H9 (cell line): ENCODE results near the gene RGR. TPM values are rescaled to one million over a fixed set of nuclear protein-coding genes. Genes with fewer than 3 reads are reported as not detected.

ENCODE experiments used
- DNase-seq: peaks from one replicate; pipeline ENCODE4 v3.0.0-alpha.2; 2017
- H2AFZ ChIP-seq: one replicate; pipeline ENCODE4 v1.6.1; 2013; ENCODE audit warnings: mild to moderate bottlenecking, low read length, control low read depth, moderate library complexity
- H2AK5ac ChIP-seq: 2 replicates; pipeline ENCODE4 v1.6.1; 2013; ENCODE audit warnings: low read length, control low read depth, mixed read lengths; ENCODE audit not compliant: insufficient read length
- H2BK120ac ChIP-seq: one replicate; pipeline ENCODE4 v1.6.1; 2013; ENCODE audit warnings: low read depth, mild to moderate bottlenecking, low read length, control low read depth, inconsistent platforms; ENCODE audit not compliant: poor library complexity, severe bottlenecking
- H2BK12ac ChIP-seq: 2 replicates; pipeline ENCODE4 v1.6.1; 2013; ENCODE audit warnings: low read length, control low read depth, mixed read lengths, low read depth; ENCODE audit not compliant: insufficient read length
- H2BK15ac ChIP-seq: 2 replicates; pipeline ENCODE4 v1.6.1; 2013; ENCODE audit warnings: low read depth, low read length, control low read depth
- H2BK20ac ChIP-seq: one replicate; pipeline ENCODE4 v1.6.1; 2013; ENCODE audit warnings: low read depth, mild to moderate bottlenecking, low read length, control low read depth, inconsistent platforms; ENCODE audit not compliant: poor library complexity, severe bottlenecking
- H2BK5ac ChIP-seq: 2 replicates; pipeline ENCODE4 v1.6.1; 2013; ENCODE audit warnings: low read length, control low read depth, mixed read lengths; ENCODE audit not compliant: insufficient read length
- H3K14ac ChIP-seq: 2 replicates; pipeline ENCODE4 v1.6.1; 2013; ENCODE audit warnings: low read length, control low read depth; ENCODE audit not compliant: insufficient read depth
- H3K18ac ChIP-seq: 2 replicates; pipeline ENCODE4 v1.6.1; 2013; ENCODE audit warnings: low read depth, mild to moderate bottlenecking, mixed read lengths, low read length, control low read depth; ENCODE audit not compliant: insufficient read length
- H3K23ac ChIP-seq: 2 replicates; pipeline ENCODE4 v1.6.1; 2013; ENCODE audit warnings: low read length, control low read depth, mixed read lengths, low read depth; ENCODE audit not compliant: insufficient read length
- H3K23me2 ChIP-seq: 2 replicates; pipeline ENCODE4 v1.6.1; 2013; ENCODE audit warnings: low read depth, mild to moderate bottlenecking, mixed read lengths, low read length, control low read depth; ENCODE audit not compliant: insufficient read length, poor library complexity, severe bottlenecking
- H3K27ac ChIP-seq: 2 replicates; pipeline ENCODE4 v1.5.1; 2013; ENCODE audit warnings: low read length, control low read depth, mixed read lengths, low read depth; ENCODE audit not compliant: insufficient read length
- H3K27me3 ChIP-seq: 2 replicates; pipeline ENCODE4 v1.6.1; 2013; ENCODE audit warnings: low read length, control low read depth, inconsistent platforms; ENCODE audit not compliant: insufficient read depth
- H3K4ac ChIP-seq: 2 replicates; pipeline ENCODE4 v1.6.1; 2013; ENCODE audit warnings: low read depth, mild to moderate bottlenecking, control low read depth, inconsistent platforms, low read length, moderate library complexity
- H3K4me1 ChIP-seq: 2 replicates; pipeline ENCODE4 v1.6.1; 2013; ENCODE audit warnings: low read length, control low read depth, inconsistent platforms; ENCODE audit not compliant: insufficient read depth
- H3K4me2 ChIP-seq: 2 replicates; pipeline ENCODE4 v1.6.1; 2013; ENCODE audit warnings: low read length, control low read depth, mixed read lengths; ENCODE audit not compliant: insufficient read length, insufficient read depth
- H3K56ac ChIP-seq: 2 replicates; pipeline ENCODE4 v1.6.1; 2013; ENCODE audit warnings: low read depth, mild to moderate bottlenecking, mixed read lengths, low read length, control low read depth; ENCODE audit not compliant: insufficient read length
- H3K79me1 ChIP-seq: 2 replicates; pipeline ENCODE4 v1.6.1; 2013; ENCODE audit warnings: low read depth, mild to moderate bottlenecking, moderate library complexity, low read length, control low read depth, inconsistent platforms; ENCODE audit not compliant: insufficient read depth, poor library complexity, severe bottlenecking
- H3K79me2 ChIP-seq: 2 replicates; pipeline ENCODE4 v1.6.1; 2013; ENCODE audit warnings: low read length, control low read depth, inconsistent platforms; ENCODE audit not compliant: insufficient read depth
- H3K9ac ChIP-seq: 2 replicates; pipeline ENCODE4 v1.6.1; 2013; ENCODE audit warnings: low read length, control low read depth, mixed read lengths; ENCODE audit not compliant: insufficient read length; ENCODE audit errors: extremely low read depth
- H3K9me3 ChIP-seq: one replicate; pipeline ENCODE4 v1.6.1; 2013; ENCODE audit warnings: low read depth, low read length, inconsistent platforms; ENCODE audit not compliant: control insufficient read depth
- H3T11ph ChIP-seq: one replicate; pipeline ENCODE4 v1.6.1; 2013; ENCODE audit warnings: mild to moderate bottlenecking, low read length, control low read depth, inconsistent platforms
- H4K20me1 ChIP-seq: one replicate; pipeline ENCODE4 v1.6.1; 2013; ENCODE audit not compliant: control insufficient read depth, insufficient read length, insufficient read depth
- H4K5ac ChIP-seq: 2 replicates; pipeline ENCODE4 v1.6.1; 2013; ENCODE audit warnings: low read depth, mild to moderate bottlenecking, mixed read lengths, low read length, control low read depth; ENCODE audit not compliant: insufficient read length
- H4K8ac ChIP-seq: replicated peaks from 2 replicates; pipeline ENCODE4 v1.6.1; 2013; ENCODE audit warnings: low read length, control low read depth, mixed read lengths, low read depth; ENCODE audit not compliant: insufficient read length
- H4K91ac ChIP-seq: 2 replicates; pipeline ENCODE4 v1.6.1; 2013; ENCODE audit warnings: low read depth, mild to moderate bottlenecking, moderate library complexity, mixed read lengths, low read length, control low read depth; ENCODE audit not compliant: insufficient read length
- H3K27ac Mint-ChIP-seq, 3 experiments: 2 replicates in 2 of 3; 3 replicates in 1 of 3; pipeline ENCODE4 v1.8.0; 2020 to 2021; ENCODE audit warnings: mixed read lengths in 3 of 3, mild to moderate bottlenecking in 1 of 3, moderate library complexity in 1 of 3
- H3K27me3 Mint-ChIP-seq: 2 replicates; pipeline ENCODE4 v1.8.0; 2021; ENCODE audit warnings: low read depth, mild to moderate bottlenecking, moderate library complexity, mixed read lengths
- H3K36me3 Mint-ChIP-seq, 3 experiments: 2 replicates in 2 of 3; 3 replicates in 1 of 3; pipeline ENCODE4 v1.8.0; 2020 to 2021; ENCODE audit warnings: low read depth in 3 of 3, mixed read lengths in 3 of 3; ENCODE audit not compliant: insufficient read depth in 1 of 3
- H3K4me1 Mint-ChIP-seq, 2 experiments: 2 replicates each; pipeline ENCODE4 v1.8.0; 2020; ENCODE audit warnings: mixed read lengths in 2 of 2
- H3K4me3 Mint-ChIP-seq, 2 experiments: 2 replicates in 1 of 2; 3 replicates in 1 of 2; pipeline ENCODE4 v1.8.0; 2020 to 2021; ENCODE audit warnings: mild to moderate bottlenecking in 2 of 2, mixed read lengths in 2 of 2, moderate library complexity in 1 of 2
- H3K9me3 Mint-ChIP-seq, 2 experiments: 2 replicates in 1 of 2; 3 replicates in 1 of 2; pipeline ENCODE4 v1.8.0; 2020; ENCODE audit warnings: mild to moderate bottlenecking in 2 of 2, mixed read lengths in 2 of 2, moderate library complexity in 1 of 2
- WGBS: extraction: QIAGEN DNeasy Blood & Tissue Kit; methylation state at CpG from one replicate; pipeline ENCODE4 v1.1.7; 2013; ENCODE audit warnings: missing lambda C conversion rate, low lambda C conversion rate, mixed read lengths; ENCODE audit not compliant: insufficient read length; ENCODE audit errors: extremely low coverage; 5-methylcytosine and 5-hydroxymethylcytosine counted together
- total RNA-seq: library from RNA; stranded (reverse); gene quantifications from 2 replicates; pipeline ENCODE4 v1.2.1, GENCODE V29; 2021
- TF ChIP-seq, protein P1 (sequence below): fragments of 200-600 bp; sonication (generic); conservative IDR thresholded peaks from 3 replicates; pipeline ENCODE4 v1.8.0; 2021; ENCODE audit warnings: antibody characterized with exemption, mild to moderate bottlenecking

RGR gene
- total RNA-seq, 1 experiment from 2014 or later, result not detected

DNA sequence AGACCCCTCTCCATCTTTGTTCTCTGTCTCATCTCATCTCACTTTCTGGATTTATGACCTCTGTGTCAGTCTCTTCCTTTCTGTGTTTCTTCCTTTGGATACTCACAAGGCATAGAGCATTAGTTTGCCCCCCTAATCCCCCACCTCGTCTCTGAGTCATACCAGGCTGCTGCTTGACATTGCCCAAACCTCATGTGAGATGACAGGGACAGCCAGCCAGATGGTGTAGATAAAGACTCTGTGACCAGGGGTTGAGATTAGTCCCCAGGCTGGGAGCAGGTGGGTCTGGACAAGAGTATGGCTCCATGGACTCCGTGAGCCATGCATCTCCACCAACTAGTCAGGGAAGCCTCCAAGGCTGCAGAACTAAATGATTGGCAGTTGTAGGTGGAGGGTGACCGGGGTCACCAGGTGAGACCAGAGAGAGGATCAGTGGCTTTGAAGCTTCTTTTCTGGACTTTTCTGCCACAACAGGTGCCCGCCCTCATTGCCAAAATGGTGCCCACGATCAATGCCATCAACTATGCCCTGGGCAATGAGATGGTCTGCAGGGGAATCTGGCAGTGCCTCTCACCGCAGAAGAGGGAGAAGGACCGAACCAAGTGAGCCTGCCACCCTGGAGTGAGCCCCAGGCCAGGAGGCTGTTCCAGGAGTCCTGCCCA is 13.3 kb downstream of the RGR start:
- Histone ChIP-seq H2BK20ac (no peak overlapping the region), H3T11ph (no peak overlapping the region), H3K23ac (no peak overlapping the region), H2AK5ac (no peak overlapping the region), H4K20me1 (no peaks in the 10 kb centered on the region), H3K9me3 (no peaks in the 10 kb centered on the region), H3K9ac (no peak overlapping the region), H3K4ac (no peak overlapping the region), H2BK12ac (no peak overlapping the region), H3K79me2 (no peaks in the 10 kb centered on the region), H3K4me1 (no peaks in the 10 kb centered on the region), H3K18ac (no peak overlapping the region), H4K8ac (no peak overlapping the region), H2BK15ac (no peak overlapping the region), H3K27ac (no peak overlapping the region), H4K5ac (no peak overlapping the region), H3K56ac (no peak overlapping the region), H2BK5ac (no peak overlapping the region), H2AFZ (no peak overlapping the region), H3K79me1 (no peaks in the 10 kb centered on the region), H4K91ac (no peak overlapping the region), H3K23me2 (no peaks in the 10 kb centered on the region), H3K4me2 (no peak overlapping the region), H3K14ac (no peak overlapping the region), H3K27me3 (no peaks in the 10 kb centered on the region; the same call in 1 of the 2 replicates), H2BK120ac (no peak overlapping the region)
- Mint-ChIP-seq H3K4me1 (peaks cover 2 to 3% of the 10 kb centered on the region in 2 experiments; a peak in 2 of 4 replicates), H3K27ac (no peak overlapping the region), H3K27me3 (peaks cover 31% of the 10 kb centered on the region), H3K4me3 (no peak overlapping the region), H3K9me3 (no peaks in the 10 kb centered on the region), H3K36me3 (no peaks in the 10 kb centered on the region; a peak in 1 of 7 replicates)
- no peak for DNase-seq
- TF ChIP-seq, protein P1, sequence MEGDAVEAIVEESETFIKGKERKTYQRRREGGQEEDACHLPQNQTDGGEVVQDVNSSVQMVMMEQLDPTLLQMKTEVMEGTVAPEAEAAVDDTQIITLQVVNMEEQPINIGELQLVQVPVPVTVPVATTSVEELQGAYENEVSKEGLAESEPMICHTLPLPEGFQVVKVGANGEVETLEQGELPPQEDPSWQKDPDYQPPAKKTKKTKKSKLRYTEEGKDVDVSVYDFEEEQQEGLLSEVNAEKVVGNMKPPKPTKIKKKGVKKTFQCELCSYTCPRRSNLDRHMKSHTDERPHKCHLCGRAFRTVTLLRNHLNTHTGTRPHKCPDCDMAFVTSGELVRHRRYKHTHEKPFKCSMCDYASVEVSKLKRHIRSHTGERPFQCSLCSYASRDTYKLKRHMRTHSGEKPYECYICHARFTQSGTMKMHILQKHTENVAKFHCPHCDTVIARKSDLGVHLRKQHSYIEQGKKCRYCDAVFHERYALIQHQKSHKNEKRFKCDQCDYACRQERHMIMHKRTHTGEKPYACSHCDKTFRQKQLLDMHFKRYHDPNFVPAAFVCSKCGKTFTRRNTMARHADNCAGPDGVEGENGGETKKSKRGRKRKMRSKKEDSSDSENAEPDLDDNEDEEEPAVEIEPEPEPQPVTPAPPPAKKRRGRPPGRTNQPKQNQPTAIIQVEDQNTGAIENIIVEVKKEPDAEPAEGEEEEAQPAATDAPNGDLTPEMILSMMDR, result no peak
- WGBS, result no CpG with 5 or more reads among the region's 7 CpGs
